Spleen (tissue), 7 donors: ENCODE data around the gene ITPR1.

Source experiments
- CTCF ChIP-seq, 11 experiments: fragments of 200-600 bp in 7 of 11; fragments of 450-650 bp in 4 of 11; sonication (generic) in 4 of 11; IDR thresholded peaks in 8 of 11; conservative IDR thresholded peaks in 3 of 11; 1 replicate in 7 of 11; 2 replicates in 4 of 11; pipeline versions ENCODE4 v1.4.0 to v1.8.0; 2016 to 2021; ENCODE audit warnings: antibody characterized with exemption in 11 of 11, inconsistent platforms in 4 of 11, mild to moderate bottlenecking in 1 of 11
- POLR2A ChIP-seq, 3 donors: fragments of 450-650 bp; IDR thresholded peaks; one replicate each; pipeline ENCODE4 v1.5.1; 2017; ENCODE audit warnings: antibody characterized with exemption in 3 of 3, mild to moderate bottlenecking in 1 of 3
- donor health status: DM: no; HTN: no; CAD: no; lungs with moderate emphysema.
- donor health status: DM: no; HTN: no; CAD: no.
- donor health status: DM: no; HTN: no; CAD: no.

- TF ChIP-seq CTCF (IDR thresholded peaks at IDR 0.05 in 8 of 11, conservative IDR thresholded peaks at IDR 0.05 in 3 of 11) (no peak), POLR2A (IDR thresholded peaks at IDR 0.05) (no peak)
These were observed 245.7 kb downstream of the ITPR1 start for GRCh38 chr3:4738737-4739274.
